ENCODE results near the gene NHSL2. TPM values are rescaled to one million over a fixed set of nuclear protein-coding genes. Genes with fewer than 3 reads are reported as not detected.

The NHSL2 gene
- total RNA-seq, 4 donors from 2014 or later, result 1.5 to 2.7 (median 2.1) TPM

- Histone ChIP-seq H3K4me1 (no peaks in the 10 kb centered on the region), H3K27me3 (peaks cover 0 to 11% (median 5%) of the 10 kb centered on the region in 3 donors)
Observed at GRCh38 chrX:72069350-72070160, 158.9 kb downstream of the NHSL2 start.

GRCh38 chrX:72071213-72071612 is 160.6 kb downstream of the NHSL2 start:
- in situ Hi-C loops (cut with MboI; ENCODE audit: low sequenced_read_pairs in 4 of 4), result no loop called here
- Histone ChIP-seq H3K9me3 (no peaks in the 10 kb centered on the region), H3K36me3 (no peaks in the 10 kb centered on the region), H3K27ac (no peak overlapping the region), H3K4me1 (no peaks in the 10 kb centered on the region), H3K4me3 (no peak overlapping the region), H3K27me3 (peaks cover 0 to 11% (median 5%) of the 10 kb centered on the region in 3 donors)
- DNase-seq, result no peak
- TF ChIP-seq POLR2A (IDR thresholded peaks at IDR 0.05) (no peak), CTCF (IDR thresholded peaks at IDR 0.05 in 4 of 5, conservative IDR thresholded peaks at IDR 0.05 in 1 of 5) (no peak)
- no peak for ATAC-seq
- intact Hi-C loops (cut with DNase I; ENCODE audit: low total_unique reads), result no loop called here

More at GRCh38 chrX:72069350-72070160, 158.9 kb downstream of the NHSL2 start:
- ATAC-seq (no peak), DNase-seq (no peak)
- TF ChIP-seq POLR2A (IDR thresholded peaks at IDR 0.05), result no peak
- TF ChIP-seq CTCF (IDR thresholded peaks at IDR 0.05 in 4 of 5, conservative IDR thresholded peaks at IDR 0.05 in 1 of 5), result no peak
- peak overlapping the region in 1 of 4 donors; percentile 4 for H3K4me3 ChIP-seq
- intact Hi-C loops (cut with DNase I; ENCODE audit: low total_unique reads) (no loop called here), in situ Hi-C loops (cut with MboI; ENCODE audit: low sequenced_read_pairs in 4 of 4) (no loop called here)
- no peak overlapping the region for H3K27ac ChIP-seq
- no peaks in the 10 kb centered on the region for H3K36me3 ChIP-seq
- H3K9me3 ChIP-seq, result no peaks in the 10 kb centered on the region

GRCh38 chrX:72073633-72074032 is 163.0 kb downstream of the NHSL2 start:
- in situ Hi-C loops (cut with MboI; ENCODE audit: low sequenced_read_pairs in 4 of 4) (no loop called here), intact Hi-C loops (cut with DNase I; ENCODE audit: low total_unique reads) (no loop called here)
- peaks cover 0 to 11% (median 5%) of the 10 kb centered on the region in 3 donors for H3K27me3 ChIP-seq
- no peak for ATAC-seq
- no peak for TF ChIP-seq POLR2A (IDR thresholded peaks at IDR 0.05)
- TF ChIP-seq CTCF (IDR thresholded peaks at IDR 0.05 in 4 of 5, conservative IDR thresholded peaks at IDR 0.05 in 1 of 5), result no peak
- no peaks in the 10 kb centered on the region for H3K36me3 ChIP-seq
- no peak overlapping the region for H3K27ac ChIP-seq
- no peaks in the 10 kb centered on the region for H3K9me3 ChIP-seq
- H3K4me1 ChIP-seq, result no peaks in the 10 kb centered on the region
- DNase-seq, result no peak
- H3K4me3 ChIP-seq, result no peak overlapping the region

GRCh38 chrX:72078411-72078810 is 167.8 kb downstream of the NHSL2 start:
- in situ Hi-C loops (cut with MboI; ENCODE audit: low sequenced_read_pairs in 4 of 4), result no loop called here
- no peak for TF ChIP-seq POLR2A (IDR thresholded peaks at IDR 0.05)
- Histone ChIP-seq H3K27me3 (no peaks in the 10 kb centered on the region), H3K9me3 (no peaks in the 10 kb centered on the region), H3K4me1 (no peaks in the 10 kb centered on the region), H3K4me3 (no peak overlapping the region), H3K36me3 (no peaks in the 10 kb centered on the region), H3K27ac (peak overlapping the region in 1 of 4 donors; percentile 41)
- DNase-seq, result no peak
- intact Hi-C loops (cut with DNase I; ENCODE audit: low total_unique reads), result no loop called here
- no peak for ATAC-seq

- no peaks in the 10 kb centered on the region for H3K36me3 ChIP-seq
- ATAC-seq (peak; percentile 24 to 66), DNase-seq (no peak)
- in situ Hi-C loops (cut with MboI; ENCODE audit: low sequenced_read_pairs in 4 of 4) (no loop called here), intact Hi-C loops (cut with DNase I; ENCODE audit: low total_unique reads) (no loop called here)
- H3K9me3 ChIP-seq, result no peaks in the 10 kb centered on the region
- H3K4me3 ChIP-seq, result peak overlapping the region in 3 of 4 donors; percentile 21 to 33 (median 28)
- peak overlapping the region in 3 of 4 donors; percentile 41 to 49 (median 47) for H3K27ac ChIP-seq
- no peaks in the 10 kb centered on the region for H3K4me1 ChIP-seq
- H3K27me3 ChIP-seq, result no peaks in the 10 kb centered on the region
- no peak for TF ChIP-seq POLR2A (IDR thresholded peaks at IDR 0.05)
- TF ChIP-seq CTCF (IDR thresholded peaks at IDR 0.05 in 4 of 5, conservative IDR thresholded peaks at IDR 0.05 in 1 of 5), result no peak
Observed at GRCh38 chrX:72079607-72080006, 169.0 kb downstream of the NHSL2 start.
